Cerebellar cortex (tissue), 1 donor: ENCODE results near the gene CACNA1D.
A peak's percentile ranks its signal among the peaks of the same experiment; 100 is the strongest.

ENCODE experiments used
- DNase-seq: peaks from one replicate; pipeline ENCODE4 v3.0.0-alpha.2; 2015; ENCODE audit warnings: low spot score

Gene CACNA1D

GRCh38 chr3:53808496-53808895 is 314.1 kb downstream of the CACNA1D start:
- DNase-seq: no peak

DNA sequence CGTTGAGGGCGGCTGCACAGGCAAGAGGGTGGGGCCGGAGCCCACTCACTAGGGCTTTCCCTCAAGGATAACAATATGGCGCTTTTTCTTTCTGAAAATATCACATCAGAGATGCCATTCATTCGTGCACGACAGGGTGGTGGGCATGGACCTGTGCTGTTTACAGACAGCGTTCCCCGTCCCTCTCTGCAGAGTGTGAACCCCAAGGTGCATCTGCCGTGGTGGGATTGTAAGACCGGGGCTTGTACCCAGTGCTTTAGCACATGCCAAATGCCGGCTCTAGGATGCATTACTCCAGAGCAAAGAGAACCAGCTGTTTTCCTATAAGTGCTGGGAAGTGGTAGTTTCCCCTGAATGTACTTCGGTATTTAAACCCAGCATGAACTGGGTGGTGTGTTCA is 314.9 kb downstream of the CACNA1D start:
- no peak for DNase-seq

- DNase-seq: no peak
These were observed 315.5 kb downstream of the CACNA1D start for GRCh38 chr3:53809764-53810400.

DNA sequence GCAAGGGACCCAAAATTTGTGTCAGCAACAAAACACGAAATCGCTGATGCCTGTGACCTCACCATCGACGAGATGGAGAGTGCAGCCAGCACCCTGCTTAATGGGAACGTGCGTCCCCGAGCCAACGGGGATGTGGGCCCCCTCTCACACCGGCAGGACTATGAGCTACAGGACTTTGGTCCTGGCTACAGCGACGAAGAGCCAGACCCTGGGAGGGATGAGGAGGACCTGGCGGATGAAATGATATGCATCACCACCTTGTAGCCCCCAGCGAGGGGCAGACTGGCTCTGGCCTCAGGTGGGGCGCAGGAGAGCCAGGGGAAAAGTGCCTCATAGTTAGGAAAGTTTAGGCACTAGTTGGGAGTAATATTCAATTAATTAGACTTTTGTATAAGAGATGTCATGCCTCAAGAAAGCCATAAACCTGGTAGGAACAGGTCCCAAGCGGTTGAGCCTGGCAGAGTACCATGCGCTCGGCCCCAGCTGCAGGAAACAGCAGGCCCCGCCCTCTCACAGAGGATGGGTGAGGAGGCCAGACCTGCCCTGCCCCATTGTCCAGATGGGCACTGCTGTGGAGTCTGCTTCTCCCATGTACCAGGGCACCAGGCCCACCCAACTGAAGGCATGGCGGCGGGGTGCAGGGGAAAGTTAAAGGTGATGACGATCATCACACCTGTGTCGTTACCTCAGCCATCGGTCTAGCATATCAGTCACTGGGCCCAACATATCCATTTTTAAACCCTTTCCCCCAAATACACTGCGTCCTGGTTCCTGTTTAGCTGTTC is 316.9 kb downstream of the CACNA1D start:
- DNase-seq: no peak

DNA sequence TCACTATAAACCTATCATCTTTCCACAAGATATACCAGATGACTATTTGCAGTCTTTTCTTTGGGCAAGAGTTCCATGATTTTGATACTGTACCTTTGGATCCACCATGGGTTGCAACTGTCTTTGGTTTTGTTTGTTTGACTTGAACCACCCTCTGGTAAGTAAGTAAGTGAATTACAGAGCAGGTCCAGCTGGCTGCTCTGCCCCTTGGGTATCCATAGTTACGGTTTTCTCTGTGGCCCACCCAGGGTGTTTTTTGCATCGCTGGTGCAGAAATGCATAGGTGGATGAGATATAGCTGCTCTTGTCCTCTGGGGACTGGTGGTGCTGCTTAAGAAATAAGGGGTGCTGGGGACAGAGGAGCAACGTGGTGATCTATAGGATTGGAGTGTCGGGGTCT is 318.0 kb downstream of the CACNA1D start:
- no peak for DNase-seq

- no peak for DNase-seq
These were observed 318.8 kb downstream of the CACNA1D start for GRCh38 chr3:53813229-53813628.

GRCh38 chr3:53813876-53814275 is 319.5 kb downstream of the CACNA1D start:
- no peak for DNase-seq

GRCh38 chr3:53815067-53815466 is 320.7 kb downstream of the CACNA1D start:
- DNase-seq: no peak

- DNase-seq: no peak
These were observed 321.2 kb downstream of the CACNA1D start for GRCh38 chr3:53815651-53816050.

DNA sequence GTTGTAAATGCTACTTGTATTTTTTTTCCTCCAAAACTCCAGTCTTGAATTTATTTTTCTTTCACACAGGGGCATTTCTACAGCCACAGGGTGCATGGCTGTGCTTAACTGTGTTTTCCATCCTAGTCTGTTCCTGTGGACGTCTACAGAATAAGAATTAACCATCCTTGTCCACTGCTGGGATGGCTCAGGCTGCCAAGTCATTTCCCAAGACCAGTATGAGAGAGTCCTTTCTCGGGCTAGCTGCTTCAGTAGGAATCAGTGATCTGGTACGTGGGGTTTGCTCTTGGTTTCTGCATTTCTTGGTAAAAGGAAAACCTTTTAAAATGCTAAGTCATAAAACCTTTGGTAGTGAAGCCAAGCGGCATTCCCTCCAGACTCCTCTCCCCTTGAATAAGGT is 322.0 kb downstream of the CACNA1D start:
- DNase-seq: peak; percentile 22

GRCh38 chr3:53817211-53817610 is 322.8 kb downstream of the CACNA1D start:
- no peak for DNase-seq

- DNase-seq: no peak
These were observed 323.4 kb downstream of the CACNA1D start for GRCh38 chr3:53817809-53818208.

GRCh38 chr3:53818221-53819162 is 324.1 kb downstream of the CACNA1D start:
- no peak for DNase-seq

GRCh38 chr3:53819163-53819868 is 324.9 kb downstream of the CACNA1D start:
- DNase-seq: no peak

- DNase-seq: no peak
These were observed 325.7 kb downstream of the CACNA1D start for GRCh38 chr3:53820084-53820483.

GRCh38 chr3:53820756-53821580 is 326.6 kb downstream of the CACNA1D start:
- no peak for DNase-seq

- DNase-seq: no peak
These were observed 327.3 kb downstream of the CACNA1D start for GRCh38 chr3:53821631-53822121.

DNA sequence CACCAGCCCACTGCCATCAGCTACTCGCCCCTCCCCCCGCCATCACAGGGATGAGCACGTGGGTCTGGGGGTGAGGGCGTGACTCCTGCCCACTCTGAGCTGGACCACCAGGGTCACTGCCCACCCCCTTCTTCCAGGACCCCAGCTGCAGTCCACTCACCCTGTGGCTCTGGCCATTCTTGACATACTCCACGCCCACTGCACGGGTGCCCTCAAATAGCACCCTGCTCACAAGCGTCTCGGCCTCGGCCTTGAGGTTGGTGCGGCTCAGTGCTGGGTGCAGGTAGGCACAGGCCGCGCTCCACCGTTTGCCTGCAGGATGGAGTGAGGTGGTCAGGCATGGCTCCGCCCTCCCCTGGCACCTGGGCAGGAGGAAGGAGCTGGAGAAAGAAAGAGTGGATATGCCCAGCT is 327.9 kb downstream of the CACNA1D start:
- no peak for DNase-seq

DNA sequence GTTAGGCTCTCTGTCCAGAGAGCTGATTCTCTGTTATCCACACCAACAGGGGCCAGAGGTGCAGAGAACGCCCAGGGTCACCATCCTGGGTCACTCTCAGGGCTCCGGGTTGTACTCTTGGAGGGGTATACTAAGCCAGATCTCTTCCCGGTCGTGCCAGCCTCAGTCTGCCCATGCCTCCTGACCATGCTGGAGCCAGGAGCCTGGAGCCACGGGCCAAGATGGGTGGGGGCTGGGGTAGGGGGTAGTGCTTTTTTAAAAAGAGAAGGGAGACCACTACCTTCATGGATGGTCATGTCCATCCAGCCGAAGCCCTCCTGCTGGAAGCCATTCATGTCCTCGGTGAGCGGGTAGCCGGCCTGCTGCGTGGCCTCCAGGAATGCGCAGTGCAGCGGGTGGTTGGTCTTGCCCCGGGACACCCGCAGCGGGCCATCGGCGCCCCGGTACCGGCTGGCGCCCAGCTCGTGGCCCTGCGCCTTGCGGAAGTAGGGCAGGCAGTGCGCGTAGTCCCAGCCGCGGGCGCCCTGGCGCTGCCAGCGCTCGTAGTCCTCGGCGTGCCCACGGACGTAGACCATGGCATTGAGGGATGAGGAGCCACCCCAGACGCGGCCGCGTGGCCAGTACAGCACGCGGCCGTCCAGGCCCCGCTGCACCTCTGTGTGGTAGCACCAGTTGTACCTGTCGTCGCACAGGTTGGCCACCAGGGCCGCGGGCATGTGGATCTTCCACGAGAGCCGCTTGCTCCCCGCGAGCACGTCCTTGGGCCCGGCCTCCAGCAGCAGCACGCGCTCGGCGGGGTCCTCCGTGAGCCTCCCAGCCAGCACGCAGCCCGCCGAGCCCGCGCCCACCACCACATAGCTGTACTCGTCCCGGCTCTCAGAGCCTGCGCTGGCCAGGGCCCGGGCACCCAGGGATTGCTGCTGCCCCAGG is 328.9 kb downstream of the CACNA1D start:
- no peak for DNase-seq
